ENCODE measurements around the gene IL5. TPM values are rescaled to one million over a fixed set of nuclear protein-coding genes. Genes with fewer than 3 reads are reported as not detected.

IL5 gene
- total RNA-seq, 4 donors from 2014 or later = not detected

DNA sequence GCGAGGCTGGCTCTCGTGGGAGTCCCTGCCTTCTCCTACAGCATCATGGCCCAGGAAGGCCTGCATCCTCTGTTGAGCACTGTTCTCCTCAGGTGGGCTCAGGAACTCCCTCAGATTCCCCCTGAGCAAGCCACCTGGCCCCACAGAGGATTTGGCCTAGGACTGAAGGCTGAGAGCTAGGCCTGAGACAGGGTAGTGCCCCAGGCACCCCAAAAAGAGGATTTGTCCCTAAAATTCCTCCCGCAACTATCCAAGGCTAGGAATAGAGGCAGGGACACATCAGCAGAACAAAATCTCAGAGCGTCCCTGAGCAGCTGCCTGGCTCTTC, 41.7 kb downstream of the IL5 start:
- ATAC-seq (ENCODE audit: low FRiP score) = no peak
- TF ChIP-seq, protein P1, sequence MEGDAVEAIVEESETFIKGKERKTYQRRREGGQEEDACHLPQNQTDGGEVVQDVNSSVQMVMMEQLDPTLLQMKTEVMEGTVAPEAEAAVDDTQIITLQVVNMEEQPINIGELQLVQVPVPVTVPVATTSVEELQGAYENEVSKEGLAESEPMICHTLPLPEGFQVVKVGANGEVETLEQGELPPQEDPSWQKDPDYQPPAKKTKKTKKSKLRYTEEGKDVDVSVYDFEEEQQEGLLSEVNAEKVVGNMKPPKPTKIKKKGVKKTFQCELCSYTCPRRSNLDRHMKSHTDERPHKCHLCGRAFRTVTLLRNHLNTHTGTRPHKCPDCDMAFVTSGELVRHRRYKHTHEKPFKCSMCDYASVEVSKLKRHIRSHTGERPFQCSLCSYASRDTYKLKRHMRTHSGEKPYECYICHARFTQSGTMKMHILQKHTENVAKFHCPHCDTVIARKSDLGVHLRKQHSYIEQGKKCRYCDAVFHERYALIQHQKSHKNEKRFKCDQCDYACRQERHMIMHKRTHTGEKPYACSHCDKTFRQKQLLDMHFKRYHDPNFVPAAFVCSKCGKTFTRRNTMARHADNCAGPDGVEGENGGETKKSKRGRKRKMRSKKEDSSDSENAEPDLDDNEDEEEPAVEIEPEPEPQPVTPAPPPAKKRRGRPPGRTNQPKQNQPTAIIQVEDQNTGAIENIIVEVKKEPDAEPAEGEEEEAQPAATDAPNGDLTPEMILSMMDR (IDR thresholded peaks at IDR 0.05) = no peak
- DNase-seq (ENCODE audit: low spot score) = no peak

- ATAC-seq (ENCODE audit: low FRiP score) (no peak), DNase-seq (ENCODE audit: low spot score) (no peak)
- TF ChIP-seq, protein P1 (IDR thresholded peaks at IDR 0.05) = peak in 2 of 3 donors; percentile 76 to 88
Observed at GRCh38 chr5:132500931-132501628, 42.2 kb downstream of the IL5 start.

GRCh38 chr5:132500244-132500930, 42.9 kb downstream of the IL5 start:
- no peak for DNase-seq (ENCODE audit: low spot score)
- TF ChIP-seq, protein P1 (IDR thresholded peaks at IDR 0.05) = no peak
- ATAC-seq (ENCODE audit: low FRiP score) = no peak

GRCh38 chr5:132499440-132500243, 43.7 kb downstream of the IL5 start:
- TF ChIP-seq, protein P1 (IDR thresholded peaks at IDR 0.05) = no peak
- ATAC-seq (ENCODE audit: low FRiP score) = no peak
- no peak for DNase-seq (ENCODE audit: low spot score)

DNA sequence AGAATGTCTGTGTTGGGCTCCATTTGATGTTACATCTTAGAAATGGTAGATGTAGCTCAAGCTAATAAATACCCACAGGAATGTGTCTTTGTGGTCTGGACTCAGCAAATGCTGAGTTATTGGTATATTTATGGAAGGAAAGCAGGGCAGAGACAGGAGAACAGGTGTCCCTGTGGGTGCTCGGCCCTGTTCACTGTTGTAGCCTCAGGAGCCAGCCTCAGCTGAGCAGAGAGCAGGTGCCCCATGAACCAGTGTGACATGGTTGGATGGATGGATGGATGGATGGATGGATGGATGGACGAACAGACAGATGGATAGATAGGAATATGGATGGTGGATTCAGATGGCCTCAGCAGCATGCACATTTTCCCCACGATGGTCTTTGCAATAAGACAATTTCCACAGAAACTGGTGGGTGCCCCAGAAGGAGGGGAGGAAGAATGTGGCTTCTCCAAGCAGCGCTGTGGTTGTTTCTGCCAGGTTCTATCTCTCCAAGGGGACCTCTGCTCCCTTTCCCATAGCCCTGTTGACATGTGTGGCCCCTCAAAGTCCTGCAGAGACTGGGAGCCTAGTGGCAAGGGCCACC, 44.5 kb downstream of the IL5 start:
- ATAC-seq (ENCODE audit: low FRiP score) (no peak), DNase-seq (ENCODE audit: low spot score) (no peak)
- TF ChIP-seq, protein P1 (IDR thresholded peaks at IDR 0.05) = no peak

DNA sequence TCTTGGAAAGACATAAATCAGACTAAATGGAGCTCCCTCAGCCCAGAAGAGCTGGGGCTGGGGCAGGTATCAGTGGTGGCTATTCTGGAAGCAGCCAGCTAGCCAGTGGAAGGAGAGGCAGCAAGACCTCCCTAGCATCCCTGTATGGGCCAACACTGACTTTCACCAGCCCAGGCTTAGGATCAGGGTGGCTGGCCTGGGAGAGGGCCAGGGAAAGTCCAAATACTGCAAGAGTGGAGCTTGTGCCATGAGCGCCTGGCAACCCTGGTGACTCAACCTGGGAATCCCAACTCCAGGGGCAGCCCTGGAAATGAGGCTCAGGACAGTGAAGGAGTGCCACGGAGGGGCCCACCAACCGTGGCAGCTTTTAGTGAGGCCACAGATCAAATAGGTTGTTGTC, 45.2 kb downstream of the IL5 start:
- TF ChIP-seq, protein P1 (IDR thresholded peaks at IDR 0.05) = no peak
- no peak for DNase-seq (ENCODE audit: low spot score)
- peak; percentile 42 for ATAC-seq (ENCODE audit: low FRiP score)
